CD8-positive, alpha-beta memory T cell (primary cell): Measurements from ENCODE around the gene TEX51. TPM values are rescaled to one million over a fixed set of nuclear protein-coding genes. Genes with fewer than 3 reads are reported as not detected.

Source experiments
- CTCF ChIA-PET: fragments of 350-600 bp; sonication (Branson Sonifier 250); formaldehyde crosslinking; loops from one replicate; lab custom pipeline; 2021; ENCODE audit warnings: antibody characterized with exemption; lab: Charles Lee
- POLR2A ChIA-PET: fragments of 350-600 bp; sonication (Branson Sonifier 250); formaldehyde crosslinking; loops from one replicate; lab custom pipeline; 2021; ENCODE audit warnings: antibody characterized with exemption; lab: Charles Lee
- DNase-seq, 5 donors: peaks; one replicate each; pipeline versions ENCODE4 v3.0.0 to v3.0.0-alpha.2; 2020 to 2022; ENCODE audit warnings: mixed read lengths in 1 of 5
- H3K27ac ChIP-seq: one replicate; pipeline ENCODE4 v1.7.0; 2013; ENCODE audit warnings: low read depth, mild to moderate bottlenecking, low read length, moderate library complexity
- H3K27me3 ChIP-seq: 2 replicates; pipeline ENCODE4 v1.7.0; 2013; ENCODE audit warnings: low read length, mild to moderate bottlenecking; ENCODE audit not compliant: insufficient read depth, poor library complexity, severe bottlenecking
- H3K36me3 ChIP-seq: 2 replicates; pipeline ENCODE4 v1.7.0; 2013; ENCODE audit warnings: mild to moderate bottlenecking, low read length, moderate library complexity; ENCODE audit not compliant: insufficient read depth
- H3K4me1 ChIP-seq: 2 replicates; pipeline ENCODE4 v1.7.0; 2013; ENCODE audit warnings: mild to moderate bottlenecking, low read length, moderate library complexity; ENCODE audit not compliant: insufficient read depth
- H3K4me3 ChIP-seq: 2 replicates; pipeline ENCODE4 v1.7.0; 2013; ENCODE audit warnings: mild to moderate bottlenecking, low read length
- H3K9me3 ChIP-seq: 2 replicates; pipeline ENCODE4 v1.7.0; 2013; ENCODE audit warnings: mild to moderate bottlenecking, low read length
- H3K27ac Mint-ChIP-seq, 8 donors: one replicate each; pipeline ENCODE4 v1.8.0; 2020 to 2021; ENCODE audit warnings: mixed read lengths in 8 of 8, mild to moderate bottlenecking in 6 of 8, inconsistent platforms in 3 of 8, moderate library complexity in 3 of 8
- H3K27me3 Mint-ChIP-seq, 2 donors: one replicate each; pipeline ENCODE4 v1.8.0; 2020 to 2021; ENCODE audit warnings: mixed read lengths in 2 of 2, mild to moderate bottlenecking in 1 of 2, moderate library complexity in 1 of 2
- H3K36me3 Mint-ChIP-seq, 3 donors: one replicate each; pipeline ENCODE4 v1.8.0; 2020 to 2021; ENCODE audit warnings: mixed read lengths in 3 of 3, inconsistent platforms in 1 of 3, mild to moderate bottlenecking in 1 of 3
- H3K4me1 Mint-ChIP-seq, 3 donors: one replicate each; pipeline ENCODE4 v1.8.0; 2020 to 2021; ENCODE audit warnings: mixed read lengths in 3 of 3, inconsistent platforms in 1 of 3, mild to moderate bottlenecking in 1 of 3
- H3K4me3 Mint-ChIP-seq, 7 donors: one replicate each; pipeline ENCODE4 v1.8.0; 2020 to 2021; ENCODE audit warnings: mixed read lengths in 7 of 7, mild to moderate bottlenecking in 6 of 7, moderate library complexity in 4 of 7, inconsistent platforms in 2 of 7
- H3K9me3 Mint-ChIP-seq, 5 donors: one replicate each; pipeline ENCODE4 v1.8.0; 2020 to 2022; ENCODE audit warnings: mixed read lengths in 5 of 5, mild to moderate bottlenecking in 3 of 5, moderate library complexity in 2 of 5, inconsistent platforms in 1 of 5
- polyA plus RNA-seq: library from polyadenylated mRNA; unstranded; fragments of 300-500 nt; fragmentation: Illumina TruSeq; gene quantifications from one replicate; pipeline ENCODE4 v1.2.3, GENCODE V29; 2021
- total RNA-seq, 2 experiments: library from RNA; stranded (reverse); gene quantifications; one replicate each; pipeline ENCODE4 v1.2.3, GENCODE V29; 2021

TEX51 gene
- total and polyA plus RNA-seq, 3 experiments from 2014 or later = not detected

GRCh38 chr2:126913881-126914615 lies 15.4 kb downstream of the TEX51 start:
- no peaks in the 10 kb centered on the region for H3K9me3 ChIP-seq
- Mint-ChIP-seq H3K27ac (no peak overlapping the region), H3K4me3 (no peak overlapping the region), H3K4me1 (peaks cover 0 to 2% (median 0%) of the 10 kb centered on the region in 3 donors), H3K27me3 (peaks cover 9 to 28% of the 10 kb centered on the region in 2 donors), H3K36me3 (no peaks in the 10 kb centered on the region), H3K9me3 (peaks cover 0 to 2% (median 0%) of the 10 kb centered on the region in 5 donors)
- no peak overlapping the region for H3K27ac ChIP-seq
- ChIA-PET POLR2A (no interaction called here), CTCF (interaction anchor here (0.7 to 1.1 kb wide), 2 partner anchors 12 to 13 kb away, joined by 3 to 4 read pairs; no protein-coding TSS in a partner anchor)
- H3K36me3 ChIP-seq = no peaks in the 10 kb centered on the region
- H3K27me3 ChIP-seq = no peaks in the 10 kb centered on the region
- H3K4me3 ChIP-seq = no peak overlapping the region
- DNase-seq = no peak
- H3K4me1 ChIP-seq = no peaks in the 10 kb centered on the region

- no peak overlapping the region for H3K4me3 ChIP-seq
- no peak for DNase-seq
- H3K27me3 ChIP-seq = no peaks in the 10 kb centered on the region
- peaks cover 9 to 21% of the 10 kb centered on the region in 2 donors for H3K27me3 Mint-ChIP-seq
- peaks cover 0 to 2% (median 0%) of the 10 kb centered on the region in 5 donors for H3K9me3 Mint-ChIP-seq
- H3K27ac ChIP-seq = no peak overlapping the region
- H3K9me3 ChIP-seq = no peaks in the 10 kb centered on the region
- no peaks in the 10 kb centered on the region for H3K36me3 Mint-ChIP-seq
- no peak overlapping the region for H3K27ac Mint-ChIP-seq
- ChIA-PET POLR2A (no interaction called here), CTCF (no interaction called here)
- no peaks in the 10 kb centered on the region for H3K4me1 Mint-ChIP-seq
- H3K4me1 ChIP-seq = no peaks in the 10 kb centered on the region
- H3K4me3 Mint-ChIP-seq = no peak overlapping the region
- H3K36me3 ChIP-seq = no peaks in the 10 kb centered on the region
Measured at GRCh38 chr2:126914811-126915500, 16.3 kb downstream of the TEX51 start.

DNA sequence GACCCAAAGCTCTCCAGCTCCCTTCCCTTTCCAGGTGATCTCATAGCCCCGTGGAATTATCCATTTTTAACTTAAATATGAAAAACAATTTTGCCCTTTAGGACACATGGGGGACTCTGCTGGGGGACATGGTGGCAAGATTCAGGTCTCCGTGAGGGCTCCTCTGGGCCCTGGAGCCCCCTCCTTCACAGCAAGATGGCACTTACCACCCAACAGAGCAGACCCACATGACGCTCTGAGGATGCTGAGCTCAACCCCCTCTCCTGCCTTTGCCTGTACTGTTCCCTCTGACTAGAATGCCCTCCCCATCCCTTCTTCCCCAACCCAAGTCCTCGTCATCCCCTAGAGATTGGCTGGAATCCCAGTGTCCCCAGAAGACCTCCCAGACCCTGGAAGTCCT lies 17.2 kb downstream of the TEX51 start:
- no peak overlapping the region for H3K27ac Mint-ChIP-seq
- Histone ChIP-seq H3K27me3 (no peaks in the 10 kb centered on the region), H3K4me3 (no peak overlapping the region), H3K9me3 (no peaks in the 10 kb centered on the region), H3K4me1 (no peaks in the 10 kb centered on the region), H3K36me3 (no peaks in the 10 kb centered on the region), H3K27ac (no peak overlapping the region)
- H3K36me3 Mint-ChIP-seq = no peaks in the 10 kb centered on the region
- no peak for DNase-seq
- H3K4me1 Mint-ChIP-seq = no peaks in the 10 kb centered on the region
- H3K27me3 Mint-ChIP-seq = peaks cover 9 to 18% of the 10 kb centered on the region in 2 donors
- CTCF ChIA-PET = no interaction called here
- no peak overlapping the region for H3K4me3 Mint-ChIP-seq
- peaks cover 0 to 2% (median 0%) of the 10 kb centered on the region in 5 donors for H3K9me3 Mint-ChIP-seq
- POLR2A ChIA-PET = no interaction called here

- ChIA-PET CTCF (no interaction called here), POLR2A (no interaction called here)
- Histone ChIP-seq H3K27ac (no peak overlapping the region), H3K36me3 (no peaks in the 10 kb centered on the region), H3K4me1 (no peaks in the 10 kb centered on the region), H3K4me3 (no peak overlapping the region), H3K9me3 (no peaks in the 10 kb centered on the region), H3K27me3 (no peaks in the 10 kb centered on the region)
- H3K4me3 Mint-ChIP-seq = no peak overlapping the region
- no peak for DNase-seq
- no peak overlapping the region for H3K27ac Mint-ChIP-seq
- peaks cover 0 to 2% (median 0%) of the 10 kb centered on the region in 5 donors for H3K9me3 Mint-ChIP-seq
- no peaks in the 10 kb centered on the region for H3K4me1 Mint-ChIP-seq
- H3K27me3 Mint-ChIP-seq = peaks cover 9 to 18% of the 10 kb centered on the region in 2 donors
- H3K36me3 Mint-ChIP-seq = no peaks in the 10 kb centered on the region
Measured at GRCh38 chr2:126916744-126917143, 18.1 kb downstream of the TEX51 start.

GRCh38 chr2:126921066-126921465 lies 22.4 kb downstream of the TEX51 start:
- DNase-seq = no peak
- Histone ChIP-seq H3K4me3 (no peak overlapping the region), H3K36me3 (no peaks in the 10 kb centered on the region), H3K27me3 (no peaks in the 10 kb centered on the region), H3K27ac (no peak overlapping the region), H3K9me3 (no peaks in the 10 kb centered on the region), H3K4me1 (no peaks in the 10 kb centered on the region)
- no peak overlapping the region for H3K27ac Mint-ChIP-seq
- no peaks in the 10 kb centered on the region for H3K36me3 Mint-ChIP-seq
- CTCF ChIA-PET = no interaction called here
- H3K4me3 Mint-ChIP-seq = no peak overlapping the region
- H3K4me1 Mint-ChIP-seq = no peaks in the 10 kb centered on the region
- peaks cover 1 to 12% of the 10 kb centered on the region in 2 donors for H3K27me3 Mint-ChIP-seq
- POLR2A ChIA-PET = no interaction called here
- no peaks in the 10 kb centered on the region for H3K9me3 Mint-ChIP-seq

DNA sequence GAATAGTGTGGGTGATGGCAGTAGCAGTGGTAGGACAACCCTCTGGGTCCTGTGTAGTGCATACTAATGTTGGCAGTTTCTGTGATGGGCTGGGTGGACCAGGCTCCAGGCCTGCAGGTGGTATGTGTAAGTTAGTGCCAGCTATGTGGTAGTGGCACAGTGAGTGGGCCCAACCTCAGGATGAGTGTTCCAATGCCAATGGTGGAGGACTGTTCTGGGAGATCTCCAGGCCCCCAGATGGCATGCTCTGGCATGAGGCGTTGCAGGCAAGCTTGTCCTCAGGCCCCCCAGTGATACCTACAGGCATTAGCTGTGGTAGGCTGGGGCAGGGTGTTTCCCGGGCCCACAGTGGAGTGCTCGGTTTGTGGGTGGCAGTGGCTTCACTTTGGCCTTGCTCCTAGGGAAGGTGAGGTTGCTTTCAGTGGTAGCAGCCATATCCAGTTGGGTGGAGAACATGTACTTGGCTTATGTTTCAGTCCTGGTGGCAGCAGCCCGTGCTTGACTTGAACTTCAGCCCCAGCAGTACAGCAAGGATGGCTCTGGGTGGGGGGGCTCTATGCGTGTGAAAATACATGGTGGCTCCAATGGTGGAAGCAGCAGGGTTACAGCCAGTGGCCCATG lies 32.4 kb downstream of the TEX51 start:
- Histone ChIP-seq H3K36me3 (no peaks in the 10 kb centered on the region), H3K9me3 (no peaks in the 10 kb centered on the region), H3K27ac (no peak overlapping the region), H3K4me1 (no peaks in the 10 kb centered on the region), H3K4me3 (no peak overlapping the region), H3K27me3 (no peaks in the 10 kb centered on the region)
- Mint-ChIP-seq H3K9me3 (peaks cover 5 to 10% (median 7%) of the 10 kb centered on the region in 5 donors), H3K36me3 (peaks cover 0 to 3% (median 0%) of the 10 kb centered on the region in 3 donors), H3K27me3 (peaks cover 4 to 36% of the 10 kb centered on the region in 2 donors), H3K4me1 (peaks cover 3 to 7% (median 6%) of the 10 kb centered on the region in 3 donors), H3K27ac (no peak overlapping the region), H3K4me3 (no peak overlapping the region)
- ChIA-PET CTCF (no interaction called here), POLR2A (interaction anchor here (0.6 kb wide), 1 partner anchor 756 kb away, joined by 3 read pairs; no protein-coding TSS in a partner anchor)
- no peak for DNase-seq

DNA sequence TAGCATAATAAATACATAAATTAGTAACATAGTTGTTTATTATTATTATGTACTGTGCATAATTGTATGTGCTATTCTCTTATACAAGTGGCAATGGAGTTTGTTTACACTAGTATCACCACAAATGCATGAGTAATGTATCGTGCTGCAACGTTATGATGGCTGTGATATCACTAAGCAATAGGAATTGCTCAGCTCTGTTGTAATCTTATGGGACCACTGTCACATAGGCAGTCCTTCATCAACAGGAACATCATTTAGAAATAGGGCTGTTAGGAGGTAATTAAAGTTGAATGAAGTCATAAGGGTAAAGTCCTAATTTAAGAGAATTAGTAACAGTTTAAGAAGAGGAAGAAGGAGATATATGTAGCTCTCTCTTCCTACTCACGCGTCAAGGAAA lies 33.8 kb downstream of the TEX51 start:
- H3K27ac Mint-ChIP-seq = no peak overlapping the region
- Histone ChIP-seq H3K4me3 (no peak overlapping the region), H3K4me1 (no peaks in the 10 kb centered on the region), H3K9me3 (no peaks in the 10 kb centered on the region), H3K27ac (no peak overlapping the region), H3K27me3 (no peaks in the 10 kb centered on the region), H3K36me3 (no peaks in the 10 kb centered on the region)
- no peak for DNase-seq
- CTCF ChIA-PET = no interaction called here
- H3K4me3 Mint-ChIP-seq = no peak overlapping the region
- peaks cover 4 to 10% (median 7%) of the 10 kb centered on the region in 3 donors for H3K4me1 Mint-ChIP-seq
- POLR2A ChIA-PET = no interaction called here
- peaks cover 4 to 36% of the 10 kb centered on the region in 2 donors for H3K27me3 Mint-ChIP-seq
- H3K9me3 Mint-ChIP-seq = peaks cover 4 to 10% (median 7%) of the 10 kb centered on the region in 5 donors
- H3K36me3 Mint-ChIP-seq = peaks cover 0 to 3% (median 0%) of the 10 kb centered on the region in 3 donors
